K562 (cell line): ENCODE results near the gene TMEM184B. TPM values are rescaled to one million over a fixed set of nuclear protein-coding genes. Genes with fewer than 3 reads are reported as not detected.

Source experiments
- ATAC-seq: fragments of 200-7000 bp; cut with Tn5 transposase; 3 replicates; pipeline ENCODE4 v1.9.1; 2020; ENCODE audit warnings: moderate library complexity
- BruUV-seq: library from RNA; stranded (reverse); fragments of 400-500 nt; replicated peaks from 2 replicates; lab custom pipeline; 2021; lab: Mats Ljungman, UMichigan
- CTCF ChIA-PET: fragments of 300-600 bp; formaldehyde crosslinking; extraction: SDS; loops from one replicate; lab custom pipeline; 2021; ENCODE audit warnings: low intra/inter-chr PET ratio; lab: Yijun Ruan, JAX
- POLR2A ChIA-PET: fragments of 300-600, 350-650 bp; sonication (Branson Sonifier 250); formaldehyde crosslinking; extraction: SDS; loops from one replicate; lab custom pipeline; 2021; ENCODE audit warnings: antibody characterized with exemption, inconsistent platforms; lab: Yijun Ruan, JAX
- DNase-seq, 4 experiments: peaks; one replicate each; pipeline versions ENCODE4 v3.0.0 to v3.0.0-alpha.2; 2011 to 2018; ENCODE audit warnings: low spot score in 3 of 4, mixed read lengths in 3 of 4; ENCODE audit errors: extremely low read depth in 1 of 4
- FAIRE-seq: peaks from 2 replicates; lab custom pipeline; 2011; peaks lifted over from hg19 to GRCh38; lab: Jason Lieb, UNC
- H2AFZ ChIP-seq: 2 replicates; pipeline ENCODE4 v1.6.0; 2011; ENCODE audit warnings: low read depth, low read length, control low read depth, inconsistent platforms
- H3K27ac ChIP-seq: fragments of 200-600 bp; 3 replicates; pipeline ENCODE4 v1.8.0; 2011; ENCODE audit warnings: low read depth, mild to moderate bottlenecking, control low read depth, inconsistent platforms, low read length, moderate library complexity, mixed read lengths; ENCODE audit errors: extremely low read depth
- H3K27me3 ChIP-seq, 2 experiments: fragments of 300-600 bp in 1 of 2; 2 replicates in 1 of 2; 3 replicates in 1 of 2; pipeline versions ENCODE4 v1.6.0 to v1.8.0; 2011; ENCODE audit warnings: inconsistent platforms in 2 of 2, low read length in 2 of 2, mild to moderate bottlenecking in 1 of 2, mixed read lengths in 1 of 2, moderate library complexity in 1 of 2; ENCODE audit not compliant: control insufficient read depth in 2 of 2, insufficient read depth in 2 of 2
- H3K36me3 ChIP-seq: fragments of 300-600 bp; 3 replicates; pipeline ENCODE4 v1.8.0; 2011; ENCODE audit warnings: mild to moderate bottlenecking, low read length, inconsistent platforms; ENCODE audit not compliant: control insufficient read depth, insufficient read depth
- H3K4me1 ChIP-seq, 2 experiments: fragments of 200-600 bp in 1 of 2; replicated peaks in 1 of 2; 2 replicates in 1 of 2; 3 replicates in 1 of 2; pipeline versions ENCODE4 v1.5.1 to v1.8.0; 2011; ENCODE audit warnings: inconsistent platforms in 2 of 2, low read length in 2 of 2, mild to moderate bottlenecking in 1 of 2, mixed read lengths in 1 of 2, moderate library complexity in 1 of 2; ENCODE audit not compliant: control insufficient read depth in 2 of 2, insufficient read depth in 2 of 2
- H3K4me2 ChIP-seq: 2 replicates; pipeline ENCODE4 v1.6.1; 2011; ENCODE audit warnings: low read length, control low read depth, inconsistent platforms, mixed read lengths; ENCODE audit not compliant: insufficient read depth
- H3K4me3 ChIP-seq: fragments of 200-600 bp; sonication (generic), shearing (Covaris generic); 2 replicates; pipeline ENCODE4 v1.5.1; 2016; ENCODE audit warnings: control low read depth, inconsistent platforms
- H3K79me2 ChIP-seq: fragments of 200-600 bp; 3 replicates; pipeline ENCODE4 v1.8.0; 2011; ENCODE audit warnings: low read length, inconsistent platforms; ENCODE audit not compliant: control insufficient read depth, insufficient read depth
- H3K9ac ChIP-seq, 2 experiments: 2 replicates each; pipeline versions ENCODE4 v1.6.0 to v1.6.1; 2011; ENCODE audit warnings: low read depth in 2 of 2, low read length in 2 of 2, control low read depth in 1 of 2, inconsistent platforms in 1 of 2, mild to moderate bottlenecking in 1 of 2, mixed read lengths in 1 of 2; ENCODE audit not compliant: insufficient read depth in 1 of 2
- H3K9me1 ChIP-seq: one replicate; pipeline ENCODE4 v1.6.0; 2011; ENCODE audit warnings: inconsistent platforms, mild to moderate bottlenecking, low read length, moderate library complexity; ENCODE audit not compliant: control insufficient read depth, insufficient read depth
- H3K9me3 ChIP-seq: replicated peaks from 2 replicates; pipeline ENCODE4 v1.5.1; 2011; ENCODE audit warnings: low read depth, low read length, inconsistent platforms; ENCODE audit not compliant: control insufficient read depth, insufficient read depth
- H4K20me1 ChIP-seq: replicated peaks from 2 replicates; pipeline ENCODE4 v1.6.1; 2011; ENCODE audit warnings: low read length, inconsistent platforms, mixed read lengths; ENCODE audit not compliant: control insufficient read depth, insufficient read depth
- ELF4 ChIP-seq: fragments of 450-650 bp; formaldehyde crosslinking; IDR thresholded peaks from 2 replicates; pipeline ENCODE4 v1.4.0; 2022; ENCODE audit warnings: missing genetic modification characterization
- FOXM1 ChIP-seq, 2 experiments: fragments of 450-650 bp in 1 of 2; sonication (generic) in 1 of 2; formaldehyde crosslinking in 1 of 2; IDR thresholded peaks; 2 replicates each; pipeline versions ENCODE4 v1.6.1 to v1.9.0; 2017 to 2022; ENCODE audit warnings: low read depth in 2 of 2, mild to moderate bottlenecking in 2 of 2, missing genetic modification reagents in 1 of 2, moderate library complexity in 1 of 2
- GATA2 ChIP-seq: sonication (generic); formaldehyde crosslinking; IDR thresholded peaks from 2 replicates; pipeline ENCODE4 v1.4.0; 2020; ENCODE audit warnings: mild to moderate bottlenecking, missing genetic modification reagents
- POLR2AphosphoS5 ChIP-seq: IDR thresholded peaks from 2 replicates; pipeline ENCODE4 v1.6.1; 2011; ENCODE audit warnings: mild to moderate bottlenecking, low read depth, low read length, moderate library complexity; ENCODE audit not compliant: control insufficient read depth, insufficient read depth
- RBM25 ChIP-seq: fragments of 200-400 bp; formaldehyde crosslinking; IDR thresholded peaks from 2 replicates; pipeline ENCODE4 v1.6.1; 2018; ENCODE audit warnings: low read length, low read depth, moderate library complexity; ENCODE audit not compliant: severe bottlenecking
- RHOXF2B ChIP-seq: fragments of 250-450 bp; sonication (Bioruptor Pico); conservative IDR thresholded peaks from 2 replicates; pipeline ENCODE4 v1.5.1; 2021
- SIRT6 ChIP-seq: IDR thresholded peaks from one replicate; pipeline ENCODE4 v1.6.1; 2012; ENCODE audit warnings: low read depth, mild to moderate bottlenecking, control low read depth, inconsistent platforms, low read length, moderate library complexity
- SMARCA4 ChIP-seq: fragments of 450-650 bp; IDR thresholded peaks from 2 replicates; pipeline ENCODE4 v1.6.1; 2016
- SRSF1 ChIP-seq: fragments of 200-400 bp; formaldehyde crosslinking; IDR thresholded peaks from 2 replicates; pipeline ENCODE4 v1.6.1; 2017; ENCODE audit warnings: mild to moderate bottlenecking, low read depth, low read length, moderate library complexity
- ZFP36 ChIP-seq: fragments of 150-350 bp; IDR thresholded peaks from 2 replicates; pipeline ENCODE4 v1.6.1; 2018; ENCODE audit warnings: low read length, low read depth; ENCODE audit not compliant: partially characterized antibody
- ZKSCAN1 ChIP-seq: fragments of 150-350 bp; IDR thresholded peaks from 2 replicates; pipeline ENCODE4 v1.6.1; 2016; ENCODE audit warnings: low read depth, low read length
- ZNF830 ChIP-seq: fragments of 250-450 bp; sonication (Bioruptor Pico); IDR thresholded peaks from 2 replicates; pipeline ENCODE4 v1.5.0; 2021; ENCODE audit warnings: mild to moderate bottlenecking
- WGBS: fragments of 100-300 bp; shearing (Covaris generic); methylation state at CpG from one replicate; pipeline ENCODE4 v1.1.6; 2016; ENCODE audit warnings: low coverage, mixed read lengths; ENCODE audit not compliant: insufficient coverage; ENCODE audit errors: missing lambda C conversion rate; 5-methylcytosine and 5-hydroxymethylcytosine counted together
- in situ Hi-C: fragments of 300-500 bp; cut with MboI; formaldehyde crosslinking; loops from 4 replicates; pipeline ENCODE4 v1.15.0; 2018; ENCODE audit warnings: inconsistent platforms, mixed read lengths
- intact Hi-C: fragments of 100-400 bp; cut with micrococcal nuclease; formaldehyde crosslinking; loops from 2 replicates; pipeline ENCODE4 v1.14.2; 2022
- polyA plus RNA-seq, 8 experiments: library from polyadenylated mRNA; depleted of rRNA in 4 of 8; stranded (reverse) in 5 of 8; unstranded in 3 of 8; fragments of >200 nt; fragmentation: Nextera tagmentation in 2 of 8; fragmentation: Illumina TruSeq in 1 of 8; extraction: Ambion mirVana in 2 of 8; extraction: Trizol in 1 of 8; gene quantifications; 2 replicates each; pipeline versions ENCODE4 v1.2.1 to v1.2.3, GENCODE V29; 2011 to 2014; ENCODE audit warnings: inconsistent platforms in 1 of 8, missing spikeins in 1 of 8
- total RNA-seq, 7 experiments: library from RNA; depleted of rRNA in 6 of 7; stranded (reverse); fragments of >200 nt in 6 of 7; fragmentation: Illumina TruSeq in 2 of 7; extraction: Trizol in 2 of 7; gene quantifications; 2 replicates each; pipeline versions ENCODE4 v1.2.1 to v1.2.3, GENCODE V29; 2011 to 2021; ENCODE audit warnings: low replicate concordance in 1 of 7
- TF ChIP-seq, protein P1 (sequence below): sonication (generic); formaldehyde crosslinking; IDR thresholded peaks from 2 replicates; pipeline ENCODE4 v1.8.1; 2023; ENCODE audit warnings: mild to moderate bottlenecking, missing genetic modification reagents, moderate library complexity
- TF ChIP-seq, protein P2 (sequence below): fragments of 250-450 bp; sonication (Bioruptor Pico); IDR thresholded peaks from 2 replicates; pipeline ENCODE4 v1.5.0; 2021
- TF ChIP-seq, protein P3 (sequence below): fragments of 250-450 bp; sonication (Bioruptor Pico); IDR thresholded peaks from 2 replicates; pipeline ENCODE4 v1.4.0; 2020; ENCODE audit warnings: mild to moderate bottlenecking, moderate library complexity, borderline replicate concordance

The TMEM184B gene
- total and polyA plus RNA-seq, 9 of the 15 experiments (the other 6 are each of a cell fraction or from before 2014, with no cell fraction given): 0.31 to 25.1 (median 6.2) TPM

DNA sequence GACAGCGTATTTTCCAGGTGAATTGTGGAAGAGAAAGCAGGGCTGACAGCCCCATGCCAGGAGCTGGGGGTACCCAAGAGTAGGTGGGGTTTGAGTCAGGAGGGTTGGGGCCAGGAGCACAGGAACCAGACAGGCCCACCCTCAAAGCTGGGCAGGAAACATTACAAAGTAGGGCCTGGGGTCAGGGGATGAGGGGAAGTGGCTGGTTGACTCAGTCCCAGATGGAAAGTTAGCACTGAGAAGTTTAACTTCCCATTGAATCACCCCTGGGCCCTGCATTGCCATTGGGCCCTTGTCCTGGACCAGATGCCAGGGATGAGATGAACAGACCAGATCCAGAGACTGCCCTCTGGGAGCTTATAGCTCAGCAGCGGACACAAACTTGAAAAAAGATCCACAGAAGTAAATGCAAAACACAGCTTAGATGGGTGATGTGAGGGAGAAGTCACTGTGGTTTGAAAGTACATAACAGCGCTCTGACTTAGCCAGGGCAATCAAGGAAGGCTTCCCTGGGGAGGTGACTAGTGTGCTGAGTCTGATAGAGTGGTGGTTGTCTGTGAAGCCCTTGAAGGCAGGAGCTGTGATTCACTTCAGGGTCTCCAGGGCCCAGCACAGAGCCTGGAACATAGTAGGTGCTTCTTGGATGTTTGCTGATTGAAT lies 68.8 kb downstream of the TMEM184B start:
- BruUV-seq: no TSS peak
- Histone ChIP-seq H3K4me1 (peaks cover 4 to 22% of the 10 kb centered on the region in 2 experiments; a peak in 3 of 5 replicates), H3K27me3 (no peaks in the 10 kb centered on the region), H2AFZ (no peak overlapping the region), H4K20me1 (peaks cover 18% of the 10 kb centered on the region; the same call in 1 of the 2 replicates), H3K27ac (no peak overlapping the region), H3K9me1 (no peaks in the 10 kb centered on the region), H3K36me3 (peaks cover 3% of the 10 kb centered on the region; the same call in 1 of the 3 replicates), H3K9me3 (no peaks in the 10 kb centered on the region), H3K9ac (no peak overlapping the region; a peak in 1 of 4 replicates), H3K79me2 (peaks cover 43% of the 10 kb centered on the region), H3K4me3 (no peak overlapping the region), H3K4me2 (peak overlapping the region; percentile 82)
- FAIRE-seq (no peak), DNase-seq (no peak), ATAC-seq (no peak)
- ChIA-PET POLR2A (interaction anchor here (0.6 to 4.9 kb wide), 12 partner anchors 9 to 246 kb away, joined by 3 to 44 read pairs (median 4); no protein-coding TSS in a partner anchor), CTCF (no interaction called here)
- intact Hi-C loops: loop anchor here (10.0 kb wide), 1 partner anchor 89 kb away; the partner anchor contains the start of gene BAIAP2L2
- in situ Hi-C loops: no loop called here
- 85% methylated on average over 2 of the region's 3 CpGs for WGBS
- TF ChIP-seq POLR2AphosphoS5 (no peak), ZFP36 (peak; percentile 92), GATA2 (CRISPR knock-in tag) (no peak), ZNF830 (no peak), SIRT6 (no peak), ZKSCAN1 (peak; percentile 74; the same call in 1 of the 2 replicates), SRSF1 (no peak), ELF4 (no peak), RBM25 (peak; percentile 61), RHOXF2B (CRISPR knock-in tag) (no peak), FOXM1 (IDR thresholded peaks at IDR 0.05; ENCODE audit: low read depth) (no peak), FOXM1 (CRISPR knock-in tag; IDR thresholded peaks at IDR 0.05; ENCODE audit: low read depth) (no peak), SMARCA4 (no peak)
- TF ChIP-seq, protein P1, sequence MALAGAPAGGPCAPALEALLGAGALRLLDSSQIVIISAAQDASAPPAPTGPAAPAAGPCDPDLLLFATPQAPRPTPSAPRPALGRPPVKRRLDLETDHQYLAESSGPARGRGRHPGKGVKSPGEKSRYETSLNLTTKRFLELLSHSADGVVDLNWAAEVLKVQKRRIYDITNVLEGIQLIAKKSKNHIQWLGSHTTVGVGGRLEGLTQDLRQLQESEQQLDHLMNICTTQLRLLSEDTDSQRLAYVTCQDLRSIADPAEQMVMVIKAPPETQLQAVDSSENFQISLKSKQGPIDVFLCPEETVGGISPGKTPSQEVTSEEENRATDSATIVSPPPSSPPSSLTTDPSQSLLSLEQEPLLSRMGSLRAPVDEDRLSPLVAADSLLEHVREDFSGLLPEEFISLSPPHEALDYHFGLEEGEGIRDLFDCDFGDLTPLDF (CRISPR knock-in tag): no peak
- TF ChIP-seq, protein P2, sequence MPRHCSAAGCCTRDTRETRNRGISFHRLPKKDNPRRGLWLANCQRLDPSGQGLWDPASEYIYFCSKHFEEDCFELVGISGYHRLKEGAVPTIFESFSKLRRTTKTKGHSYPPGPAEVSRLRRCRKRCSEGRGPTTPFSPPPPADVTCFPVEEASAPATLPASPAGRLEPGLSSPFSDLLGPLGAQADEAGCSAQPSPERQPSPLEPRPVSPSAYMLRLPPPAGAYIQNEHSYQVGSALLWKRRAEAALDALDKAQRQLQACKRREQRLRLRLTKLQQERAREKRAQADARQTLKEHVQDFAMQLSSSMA (CRISPR knock-in tag): no peak
- TF ChIP-seq, protein P3, sequence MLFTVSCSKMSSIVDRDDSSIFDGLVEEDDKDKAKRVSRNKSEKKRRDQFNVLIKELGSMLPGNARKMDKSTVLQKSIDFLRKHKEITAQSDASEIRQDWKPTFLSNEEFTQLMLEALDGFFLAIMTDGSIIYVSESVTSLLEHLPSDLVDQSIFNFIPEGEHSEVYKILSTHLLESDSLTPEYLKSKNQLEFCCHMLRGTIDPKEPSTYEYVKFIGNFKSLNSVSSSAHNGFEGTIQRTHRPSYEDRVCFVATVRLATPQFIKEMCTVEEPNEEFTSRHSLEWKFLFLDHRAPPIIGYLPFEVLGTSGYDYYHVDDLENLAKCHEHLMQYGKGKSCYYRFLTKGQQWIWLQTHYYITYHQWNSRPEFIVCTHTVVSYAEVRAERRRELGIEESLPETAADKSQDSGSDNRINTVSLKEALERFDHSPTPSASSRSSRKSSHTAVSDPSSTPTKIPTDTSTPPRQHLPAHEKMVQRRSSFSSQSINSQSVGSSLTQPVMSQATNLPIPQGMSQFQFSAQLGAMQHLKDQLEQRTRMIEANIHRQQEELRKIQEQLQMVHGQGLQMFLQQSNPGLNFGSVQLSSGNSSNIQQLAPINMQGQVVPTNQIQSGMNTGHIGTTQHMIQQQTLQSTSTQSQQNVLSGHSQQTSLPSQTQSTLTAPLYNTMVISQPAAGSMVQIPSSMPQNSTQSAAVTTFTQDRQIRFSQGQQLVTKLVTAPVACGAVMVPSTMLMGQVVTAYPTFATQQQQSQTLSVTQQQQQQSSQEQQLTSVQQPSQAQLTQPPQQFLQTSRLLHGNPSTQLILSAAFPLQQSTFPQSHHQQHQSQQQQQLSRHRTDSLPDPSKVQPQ (CRISPR knock-in tag): no peak
